Stimulated activated CD8-positive, alpha-beta memory T cell treated with anti-CD3 and anti-CD28 coated beads, Interleukin-7, amount 100 ng/mL, for 4 hours (primary cell): Measurements from ENCODE around the gene CHSY3.

ENCODE experiments used
- DNase-seq, 2 donors: peaks; one replicate each; pipeline ENCODE4 v3.0.0-alpha.2; 2020; ENCODE audit warnings: low read depth in 2 of 2

Gene CHSY3

GRCh38 chr5:129904102-129904666 is at the start of gene CHSY3:
Gene CHSY3, plus strand, starts transcription at chr5:129904465.
- no peak for DNase-seq

GRCh38 chr5:129856325-129856724 is 47.9 kb upstream of the CHSY3 start:
- no peak for DNase-seq

- DNase-seq: no peak
These were observed 47.1 kb upstream of the CHSY3 start for GRCh38 chr5:129857116-129857515.

GRCh38 chr5:129858131-129858675 is 46.1 kb upstream of the CHSY3 start:
- DNase-seq: no peak

GRCh38 chr5:129884322-129884721 is 19.9 kb upstream of the CHSY3 start:
- no peak for DNase-seq

- DNase-seq: no peak
These were observed 4.8 kb upstream of the CHSY3 start for GRCh38 chr5:129899454-129899853.

GRCh38 chr5:129902816-129903215 is 1.4 kb upstream of the CHSY3 start:
- no peak for DNase-seq

GRCh38 chr5:129903466-129904101 is 681 bp upstream of the CHSY3 start:
- DNase-seq: no peak

GRCh38 chr5:129904667-129905472 is 605 bp downstream of the CHSY3 start:
- DNase-seq: no peak

- no peak for DNase-seq
These were observed 1.4 kb downstream of the CHSY3 start for GRCh38 chr5:129905473-129906176.

GRCh38 chr5:129906177-129906887 is 2.1 kb downstream of the CHSY3 start:
- no peak for DNase-seq

GRCh38 chr5:129909225-129909624 is 5.0 kb downstream of the CHSY3 start:
- no peak for DNase-seq

GRCh38 chr5:129912601-129913255 is 8.5 kb downstream of the CHSY3 start:
- DNase-seq: no peak

GRCh38 chr5:129915415-129915814 is 11.2 kb downstream of the CHSY3 start:
- no peak for DNase-seq

- DNase-seq: no peak
These were observed 13.0 kb downstream of the CHSY3 start for GRCh38 chr5:129917224-129917623.

GRCh38 chr5:129921204-129921603 is 16.9 kb downstream of the CHSY3 start:
- DNase-seq: no peak

- DNase-seq: no peak
These were observed 26.0 kb downstream of the CHSY3 start for GRCh38 chr5:129930221-129930620.

GRCh38 chr5:129935626-129936025 is 31.4 kb downstream of the CHSY3 start:
- no peak for DNase-seq

- DNase-seq: no peak
These were observed 33.8 kb downstream of the CHSY3 start for GRCh38 chr5:129938077-129938476.

- DNase-seq: no peak
These were observed 39.7 kb downstream of the CHSY3 start for GRCh38 chr5:129943936-129944335.

- DNase-seq: no peak
These were observed 40.8 kb downstream of the CHSY3 start for GRCh38 chr5:129945028-129945427.
